Gastrocnemius medialis (tissue), 4 donors: ENCODE results near the gene NDC80.

Source experiments
- POLR2A ChIP-seq, 2 donors: fragments of 450-650 bp; IDR thresholded peaks; one replicate each; pipeline ENCODE4 v1.6.1; 2017; ENCODE audit warnings: antibody characterized with exemption in 2 of 2, mild to moderate bottlenecking in 2 of 2, moderate library complexity in 2 of 2
- TF ChIP-seq, protein P1 (sequence below), 5 experiments: fragments of 450-650 bp in 3 of 5; fragments of 200-600 bp in 2 of 5; sonication (generic) in 2 of 5; IDR thresholded peaks in 4 of 5; conservative IDR thresholded peaks in 1 of 5; 1 replicate in 4 of 5; 2 replicates in 1 of 5; pipeline ENCODE4 v1.5.1; 2016 to 2019; ENCODE audit warnings: antibody characterized with exemption in 5 of 5, mild to moderate bottlenecking in 3 of 5, moderate library complexity in 3 of 5

DNA sequence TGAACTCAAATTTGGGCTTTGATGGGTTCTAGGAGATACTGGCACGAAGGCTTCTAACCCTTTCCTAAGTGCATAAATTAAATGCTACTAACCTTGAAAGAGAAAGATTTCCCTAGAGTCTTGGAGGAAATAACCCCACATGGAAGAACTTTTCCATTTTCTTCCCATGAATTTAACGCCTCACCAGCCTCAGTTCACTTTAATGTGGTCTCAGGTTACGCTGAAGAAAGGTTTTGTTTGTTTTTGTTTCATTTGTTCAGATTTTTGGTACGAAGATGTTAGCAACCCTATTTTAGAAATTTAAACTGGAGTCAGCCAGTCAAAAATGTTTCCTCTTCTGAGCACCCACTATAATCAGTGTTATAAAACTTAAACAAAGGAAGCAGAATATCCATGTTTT lies 30.8 kb upstream of the NDC80 start:
- TF ChIP-seq POLR2A (IDR thresholded peaks at IDR 0.05), result no peak
- TF ChIP-seq, protein P1, sequence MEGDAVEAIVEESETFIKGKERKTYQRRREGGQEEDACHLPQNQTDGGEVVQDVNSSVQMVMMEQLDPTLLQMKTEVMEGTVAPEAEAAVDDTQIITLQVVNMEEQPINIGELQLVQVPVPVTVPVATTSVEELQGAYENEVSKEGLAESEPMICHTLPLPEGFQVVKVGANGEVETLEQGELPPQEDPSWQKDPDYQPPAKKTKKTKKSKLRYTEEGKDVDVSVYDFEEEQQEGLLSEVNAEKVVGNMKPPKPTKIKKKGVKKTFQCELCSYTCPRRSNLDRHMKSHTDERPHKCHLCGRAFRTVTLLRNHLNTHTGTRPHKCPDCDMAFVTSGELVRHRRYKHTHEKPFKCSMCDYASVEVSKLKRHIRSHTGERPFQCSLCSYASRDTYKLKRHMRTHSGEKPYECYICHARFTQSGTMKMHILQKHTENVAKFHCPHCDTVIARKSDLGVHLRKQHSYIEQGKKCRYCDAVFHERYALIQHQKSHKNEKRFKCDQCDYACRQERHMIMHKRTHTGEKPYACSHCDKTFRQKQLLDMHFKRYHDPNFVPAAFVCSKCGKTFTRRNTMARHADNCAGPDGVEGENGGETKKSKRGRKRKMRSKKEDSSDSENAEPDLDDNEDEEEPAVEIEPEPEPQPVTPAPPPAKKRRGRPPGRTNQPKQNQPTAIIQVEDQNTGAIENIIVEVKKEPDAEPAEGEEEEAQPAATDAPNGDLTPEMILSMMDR (IDR thresholded peaks at IDR 0.05 in 4 of 5, conservative IDR thresholded peaks at IDR 0.05 in 1 of 5), result no peak
